RKO (cell line): ENCODE results near the gene RPP25L.

Experiments used
- DNase-seq: peaks from one replicate; pipeline ENCODE4 v3.0.0-alpha.2; 2016; ENCODE audit warnings: low spot score

RPP25L gene

GRCh38 chr9:34637356-34638137 is 25.6 kb upstream of the RPP25L start, which contains the start of gene SIGMAR1:
Gene SIGMAR1 (minus strand): TSS chr9:34637787. CDS start chr9:34637697, 90 bp downstream.
- peak; percentile 91 for DNase-seq

- peak; percentile 43 for DNase-seq
These were observed 25.0 kb upstream of the RPP25L start for GRCh38 chr9:34636791-34637355.

- DNase-seq = no peak
These were observed 23.7 kb upstream of the RPP25L start for GRCh38 chr9:34635556-34635955.

DNA sequence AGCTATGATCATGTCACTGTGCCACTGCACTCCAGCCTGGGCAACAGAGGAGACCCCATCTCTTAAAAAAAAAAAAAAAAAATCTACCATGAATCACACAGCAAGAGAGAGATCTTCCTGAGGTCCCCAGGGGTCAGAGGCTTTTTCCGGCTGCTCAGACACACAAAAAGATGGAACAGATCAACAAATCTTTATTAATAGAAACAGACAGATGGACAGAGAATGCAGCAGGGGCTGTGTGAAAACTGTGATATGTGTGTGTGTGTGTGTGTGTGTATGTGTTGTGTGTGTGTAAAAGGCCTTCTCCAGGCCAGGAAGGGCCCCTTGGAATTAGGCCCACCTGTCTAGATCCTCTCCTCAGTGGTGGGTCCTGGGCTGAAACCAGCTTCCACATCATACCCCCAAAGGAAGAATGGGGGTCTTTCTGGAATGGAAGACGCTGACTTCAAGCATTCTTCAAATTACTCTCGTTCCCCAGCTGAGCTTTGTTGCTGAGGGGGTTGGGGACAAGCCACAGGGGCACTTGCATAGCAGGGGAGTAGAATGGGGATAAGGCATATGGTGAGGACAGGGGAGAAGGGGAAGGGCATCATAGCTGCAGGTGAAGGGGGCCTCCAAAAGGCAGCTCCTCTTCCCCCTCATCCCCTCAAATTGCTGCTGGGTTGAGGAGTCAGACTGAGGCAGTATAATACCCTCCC is 22.8 kb upstream of the RPP25L start:
- no peak for DNase-seq

DNA sequence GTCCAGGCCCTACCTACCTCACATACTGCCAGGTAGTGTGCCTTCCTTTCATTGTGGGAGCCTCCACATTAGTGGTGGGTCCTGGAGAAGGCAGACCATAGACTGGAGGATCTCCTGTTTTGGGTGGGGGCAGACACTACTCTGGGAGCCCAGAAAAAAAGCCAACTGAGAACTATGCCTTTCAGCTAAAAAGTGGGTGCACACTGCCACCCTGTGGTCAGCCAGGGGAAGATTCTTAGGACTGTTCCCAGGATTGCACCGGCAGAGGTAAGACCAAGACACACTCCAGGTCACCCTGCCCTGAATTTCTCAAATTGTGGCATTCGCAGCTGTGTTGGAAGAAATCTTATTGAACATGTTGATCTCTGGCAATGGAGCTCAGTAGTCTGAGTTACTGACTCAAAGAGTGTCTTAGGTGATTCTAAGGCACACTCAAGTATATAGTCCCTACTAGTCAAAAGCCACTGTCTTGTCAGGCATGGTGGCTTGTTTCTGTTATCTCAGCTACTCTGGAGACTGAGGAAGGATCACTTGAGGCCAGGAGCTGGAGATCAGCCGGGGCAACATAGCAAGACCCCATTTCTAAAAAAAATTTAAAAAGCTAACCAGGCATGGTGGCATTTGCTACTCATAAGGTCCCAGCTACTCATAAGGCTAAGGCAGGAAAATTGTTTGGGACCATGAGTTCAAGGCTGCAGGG is 22.1 kb upstream of the RPP25L start:
- DNase-seq = peak; percentile 80

- no peak for DNase-seq
These were observed 21.3 kb upstream of the RPP25L start for GRCh38 chr9:34633166-34633565.

- DNase-seq = no peak
These were observed 18.7 kb upstream of the RPP25L start for GRCh38 chr9:34630402-34631154.

- no peak for DNase-seq
These were observed 17.6 kb upstream of the RPP25L start for GRCh38 chr9:34629491-34629808.

DNA sequence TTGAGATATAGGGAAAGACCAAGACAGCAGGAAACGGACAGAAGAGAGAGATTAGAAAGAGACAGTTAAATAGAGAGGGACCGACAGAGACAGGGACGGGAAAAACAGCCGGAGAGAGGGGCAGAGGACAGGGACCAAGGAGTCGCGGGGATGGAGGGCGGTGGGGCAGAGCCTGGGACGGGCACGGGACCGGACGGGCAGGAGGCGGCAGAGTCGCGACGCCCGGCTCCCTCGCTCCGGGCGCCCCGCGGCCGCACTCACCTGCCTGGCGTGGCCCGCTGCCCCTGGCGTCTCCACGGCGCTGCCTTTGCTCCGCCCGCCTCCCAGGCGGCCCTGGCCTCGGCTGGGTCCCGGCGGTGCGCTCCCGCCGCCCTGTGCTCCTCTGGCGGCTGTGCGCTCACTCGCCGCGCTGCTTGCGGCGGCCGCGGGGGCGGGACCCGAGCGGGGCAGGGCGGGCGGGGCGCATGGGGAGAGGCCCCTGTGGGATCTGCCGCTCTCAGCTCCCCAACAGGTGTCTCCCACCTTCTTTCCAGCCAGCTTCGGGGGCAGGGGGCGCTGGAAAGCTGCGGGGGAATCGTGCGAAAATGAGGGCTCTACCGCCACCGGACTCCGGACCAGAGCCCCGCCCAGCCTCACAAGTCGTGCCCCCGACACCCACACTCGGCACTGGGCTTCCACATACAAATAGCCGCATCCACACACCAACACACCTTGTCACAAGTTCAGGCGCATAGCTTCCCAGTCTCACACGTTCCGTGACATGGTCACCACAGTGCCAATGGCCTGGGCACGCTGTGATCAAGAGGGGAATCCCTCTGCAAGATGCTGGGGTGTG is 17.0 kb upstream of the RPP25L start, which contains the start of gene ARID3C:
TSS of gene ARID3C (minus strand) at position 411 of the 835 bp plus-strand sequence. CDS start 1,052 bp downstream, outside the sequence.
- no peak for DNase-seq

DNA sequence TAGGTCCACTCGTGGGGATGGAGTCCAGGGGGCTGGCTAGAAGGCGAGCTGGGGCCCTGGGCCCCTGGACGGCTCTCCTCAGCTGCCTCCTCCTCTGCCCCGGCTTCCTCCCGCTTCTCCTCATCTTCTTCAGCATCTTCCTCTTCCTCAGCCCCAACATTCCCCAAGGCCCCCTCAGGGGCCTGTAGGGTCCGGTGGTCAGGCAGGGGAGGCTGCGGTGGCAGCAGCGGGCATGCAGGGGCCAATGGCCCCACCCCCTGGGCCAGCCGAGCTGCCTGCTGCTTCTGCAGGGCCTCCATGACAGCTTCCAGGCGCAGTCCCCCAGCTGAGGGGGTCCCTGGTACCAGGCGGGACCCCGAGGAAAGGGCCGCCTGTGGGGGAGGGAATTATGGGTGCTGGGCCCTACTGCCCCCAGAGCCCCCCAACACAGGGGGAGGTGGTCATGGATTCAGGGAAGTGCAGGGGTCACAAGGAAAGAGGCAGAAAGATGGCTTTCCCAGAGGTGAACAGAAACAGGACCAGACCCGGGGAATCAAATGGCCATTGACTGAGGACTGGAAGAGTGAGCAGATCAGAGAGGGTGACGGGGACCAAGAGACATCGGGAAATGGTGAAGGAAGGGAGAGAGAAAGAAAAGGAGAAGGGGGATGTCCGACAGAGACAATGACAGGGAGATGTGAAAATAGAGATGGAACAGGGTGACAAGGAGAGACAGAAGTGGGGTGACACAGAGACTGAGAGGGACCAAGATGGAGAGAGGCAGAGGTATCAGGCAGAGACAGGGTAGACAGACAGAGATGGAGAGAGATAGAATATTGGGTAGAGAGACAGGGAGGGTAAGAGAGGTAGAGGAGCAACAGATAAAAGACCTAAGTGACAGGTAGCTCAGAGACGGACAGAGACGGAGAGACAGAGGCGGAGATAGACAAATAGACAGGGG is 16.1 kb upstream of the RPP25L start:
- no peak for DNase-seq

DNA sequence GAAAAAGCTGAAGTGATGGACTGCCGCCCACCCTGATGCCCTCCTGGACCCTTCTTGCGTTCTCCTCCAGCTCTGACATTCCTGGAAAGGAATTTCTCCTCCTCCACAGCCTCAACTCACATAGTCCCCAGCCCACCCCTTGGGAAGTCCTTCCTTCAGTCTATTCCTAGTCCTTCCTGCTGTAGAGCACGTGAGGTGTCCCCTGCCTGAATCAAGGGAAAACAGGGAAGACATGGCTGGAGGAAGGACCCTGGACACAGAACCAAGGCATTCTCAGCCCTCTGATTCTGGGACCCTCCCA is 13.2 kb upstream of the RPP25L start:
- no peak for DNase-seq

GRCh38 chr9:34624475-34625185 is 12.7 kb upstream of the RPP25L start:
- no peak for DNase-seq

- DNase-seq = no peak
These were observed 11.7 kb upstream of the RPP25L start for GRCh38 chr9:34623374-34624235.

GRCh38 chr9:34620061-34620994 is 8.4 kb upstream of the RPP25L start, which contains the start of gene DCTN3:
Gene DCTN3 (minus strand): TSS chr9:34620495. CDS start chr9:34620464, 31 bp downstream.
- peak; percentile 97 for DNase-seq

- no peak for DNase-seq
These were observed 3.2 kb upstream of the RPP25L start for GRCh38 chr9:34615132-34615531.

GRCh38 chr9:34612788-34613390 is 992 bp upstream of the RPP25L start:
- peak; percentile 87 for DNase-seq
